Loucy (cell line): Measurements from ENCODE around the gene E2F7.

ENCODE experiments used
- CTCF ChIP-seq: fragments of 200-600 bp; sonication (generic); conservative IDR thresholded peaks from 2 replicates; pipeline ENCODE4 v1.5.1; 2014; ENCODE audit warnings: mild to moderate bottlenecking, antibody characterized with exemption, low read length
- EZH2phosphoT487 ChIP-seq: fragments of 200-600 bp; IDR thresholded peaks from 2 replicates; pipeline ENCODE4 v1.6.1; 2018; ENCODE audit warnings: antibody characterized with exemption, mild to moderate bottlenecking, moderate library complexity, borderline replicate concordance

GRCh38 chr12:77099799-77100198 lies 34.4 kb upstream of the E2F7 start:
- TF ChIP-seq CTCF = no peak
- TF ChIP-seq EZH2phosphoT487 = no peak
